HCEC 1CT (cell line): ENCODE data around the gene PIK3R6.

ENCODE experiments used
- DNase-seq: peaks from one replicate; pipeline ENCODE4 v3.0.0-alpha.2; 2017

PIK3R6 gene

DNA sequence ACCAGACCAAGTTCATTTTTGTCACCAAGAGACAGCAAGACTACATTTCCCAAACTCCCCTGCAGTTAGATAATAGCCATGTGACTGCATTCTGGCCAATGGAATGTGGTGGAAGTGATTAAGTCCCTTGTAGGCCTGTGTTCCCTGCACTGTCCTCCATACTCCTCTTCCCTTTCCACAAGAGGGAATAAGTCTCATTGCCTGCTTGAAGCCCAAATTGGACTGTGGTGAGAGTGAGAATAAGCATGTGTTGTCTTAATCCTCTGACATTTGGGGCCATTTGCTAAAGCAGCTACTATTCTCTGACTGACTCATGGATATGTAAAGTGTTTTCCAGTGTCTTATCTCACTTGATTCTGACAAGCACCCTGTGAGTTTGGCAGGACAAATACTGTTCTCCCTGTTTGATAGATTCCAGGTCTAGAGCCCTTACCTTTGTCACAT is 20.7 kb downstream of the PIK3R6 start:
- DNase-seq, result no peak

GRCh38 chr17:8844229-8845218 is 22.9 kb downstream of the PIK3R6 start:
- no peak for DNase-seq

DNA sequence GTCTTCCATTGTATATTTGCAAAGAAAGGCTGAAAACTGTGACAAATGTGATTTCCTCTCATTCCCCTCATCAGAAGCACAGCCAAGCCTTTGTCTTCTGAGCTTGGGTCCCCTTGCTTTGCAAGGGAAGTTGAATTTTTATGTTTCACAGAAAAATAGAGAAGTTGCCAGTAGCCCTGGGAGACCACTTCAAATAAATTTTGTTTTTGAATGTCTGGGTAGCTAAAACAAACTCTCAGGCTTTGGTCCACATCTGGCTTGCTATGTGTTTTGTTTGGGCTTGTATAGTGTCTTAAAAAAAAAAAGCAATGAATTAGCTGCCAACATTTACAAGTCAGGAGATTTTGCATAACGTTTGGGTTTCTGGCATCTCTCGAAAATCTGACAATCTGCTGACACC is 24.1 kb downstream of the PIK3R6 start:
- DNase-seq, result no peak

DNA sequence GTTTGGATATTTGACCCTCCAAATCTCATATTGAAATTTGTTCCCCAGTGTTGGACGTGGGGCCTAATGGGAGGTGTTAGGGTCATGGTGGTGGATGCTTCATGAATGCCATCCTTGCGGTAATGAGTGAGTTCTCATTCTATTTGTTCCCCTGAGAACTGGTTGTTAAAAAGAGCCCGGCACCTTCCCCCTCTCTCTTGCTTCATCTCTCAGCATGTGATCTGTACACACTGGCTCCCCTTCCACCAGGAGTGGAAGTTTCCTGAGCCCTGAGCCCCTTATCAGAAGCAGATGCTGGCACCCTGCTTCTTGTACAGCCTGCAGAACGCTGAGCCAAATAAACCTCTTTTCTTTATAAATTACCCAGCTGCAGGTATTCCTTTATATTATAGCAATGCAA is 25.6 kb downstream of the PIK3R6 start:
- DNase-seq, result no peak

DNA sequence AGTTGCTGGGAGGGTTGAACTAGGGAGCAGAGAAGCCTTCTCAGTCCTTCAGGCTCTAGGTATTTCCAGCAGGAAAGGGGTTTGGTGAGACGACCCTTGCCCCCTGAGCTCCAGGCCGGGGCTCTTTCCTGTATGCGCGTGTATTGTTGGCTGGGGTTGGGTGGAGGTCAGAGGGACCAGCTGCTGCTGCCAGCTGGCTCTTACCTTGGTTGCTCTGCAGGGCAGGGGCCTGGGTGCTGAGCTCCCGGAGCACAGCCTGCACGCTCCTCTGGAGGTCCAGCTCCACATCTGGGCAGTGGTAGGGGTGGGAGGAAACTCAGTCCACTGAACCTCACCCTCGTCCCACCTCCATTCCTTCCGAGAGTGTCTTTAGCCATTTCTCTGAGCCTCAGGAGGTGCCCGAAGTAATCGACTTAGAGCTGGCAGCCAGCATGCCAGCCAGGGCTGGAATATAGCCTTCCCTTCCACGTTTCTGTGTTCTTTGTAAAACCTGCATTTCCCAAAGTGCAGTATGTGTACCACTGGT is 28.0 kb downstream of the PIK3R6 start:
- DNase-seq, result no peak

DNA sequence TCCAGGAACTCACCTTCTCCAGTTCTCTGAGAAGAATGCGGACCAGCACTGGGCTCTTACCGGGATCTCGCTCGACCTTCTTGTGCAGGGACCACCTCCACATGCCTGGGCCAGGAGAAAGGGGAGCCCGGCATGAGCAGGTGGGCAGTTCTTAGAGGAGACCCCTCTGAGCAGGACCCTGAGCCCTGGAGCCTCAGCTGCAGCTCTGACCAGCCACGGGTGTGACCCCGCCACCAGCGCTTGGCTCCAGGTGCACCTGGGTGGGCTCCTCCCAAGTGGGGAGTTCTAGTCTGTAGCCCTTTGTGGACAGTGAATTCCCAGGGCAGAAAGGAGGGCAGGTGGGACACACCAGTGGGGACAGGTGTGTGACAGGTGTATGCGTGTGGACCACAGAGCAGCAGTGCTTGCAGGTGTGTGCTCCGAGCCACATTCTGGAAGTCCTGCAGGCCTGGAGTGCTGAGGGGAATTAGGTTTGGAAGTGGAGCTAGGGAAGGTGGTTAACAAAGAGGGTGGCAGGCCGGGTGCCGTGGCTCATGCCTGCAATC is 28.9 kb downstream of the PIK3R6 start:
- DNase-seq, result no peak

- DNase-seq, result no peak
Observed at GRCh38 chr17:8837563-8838075, 29.9 kb downstream of the PIK3R6 start.

GRCh38 chr17:8836821-8837562 is 30.5 kb downstream of the PIK3R6 start:
- DNase-seq, result no peak

DNA sequence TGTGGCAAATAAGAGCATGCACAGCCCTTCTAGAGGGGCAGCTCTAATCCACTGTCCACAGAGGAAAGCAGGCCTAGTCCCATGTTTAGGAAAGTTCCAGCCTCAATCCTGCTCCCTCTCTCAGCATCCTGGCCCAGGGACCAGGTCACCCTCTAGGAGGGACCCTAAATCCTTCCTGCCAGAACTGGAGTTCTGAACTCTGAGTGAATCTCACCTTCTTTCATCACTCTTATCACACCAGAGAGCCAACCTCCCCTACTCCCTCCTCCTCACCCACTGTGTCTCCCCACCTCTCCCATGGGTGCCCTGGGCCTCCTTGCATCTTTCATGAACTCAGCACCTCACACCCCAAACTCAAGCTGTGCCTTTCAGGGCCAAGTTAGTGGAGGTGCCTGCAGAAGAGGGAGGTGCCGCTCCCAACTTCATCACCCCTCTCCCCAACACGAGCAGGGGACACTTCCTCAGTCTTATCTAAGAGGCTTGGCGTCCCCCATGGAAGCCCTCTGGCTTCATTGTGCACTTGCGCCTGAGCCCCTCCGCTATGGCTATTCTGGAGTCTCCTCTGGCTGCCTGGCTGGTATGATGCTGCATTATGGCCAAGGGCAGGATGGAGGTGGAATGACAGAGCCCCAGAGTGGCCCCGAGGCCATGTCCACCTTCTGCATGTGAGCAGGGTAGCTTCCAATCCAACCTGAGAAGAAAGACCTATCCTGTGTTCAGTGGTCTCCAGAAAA is 31.7 kb downstream of the PIK3R6 start:
- DNase-seq, result no peak

DNA sequence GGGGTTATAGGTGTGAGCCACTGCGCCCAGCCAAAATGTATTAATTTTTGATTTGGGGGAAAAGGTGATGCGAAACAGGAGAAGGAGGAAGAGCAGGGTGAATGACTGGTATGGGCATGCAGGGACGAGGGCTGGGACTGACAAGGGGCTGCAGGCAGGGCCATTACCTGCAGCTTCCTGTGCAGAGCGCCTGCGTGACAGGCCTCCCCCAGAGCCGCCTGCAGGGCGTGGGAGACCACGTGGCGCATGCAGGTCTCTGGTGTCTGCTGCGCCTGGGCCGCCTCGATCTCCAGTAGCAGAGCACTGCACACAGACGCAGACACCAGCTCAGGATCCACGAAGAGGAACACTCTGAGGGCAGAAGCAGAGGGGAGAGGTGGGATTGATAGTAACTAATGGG is 32.4 kb downstream of the PIK3R6 start:
- DNase-seq, result no peak

- DNase-seq, result no peak
Observed at GRCh38 chr17:8832711-8833352, 34.6 kb downstream of the PIK3R6 start.

- DNase-seq, result no peak
Observed at GRCh38 chr17:8831234-8831849, 36.1 kb downstream of the PIK3R6 start.

DNA sequence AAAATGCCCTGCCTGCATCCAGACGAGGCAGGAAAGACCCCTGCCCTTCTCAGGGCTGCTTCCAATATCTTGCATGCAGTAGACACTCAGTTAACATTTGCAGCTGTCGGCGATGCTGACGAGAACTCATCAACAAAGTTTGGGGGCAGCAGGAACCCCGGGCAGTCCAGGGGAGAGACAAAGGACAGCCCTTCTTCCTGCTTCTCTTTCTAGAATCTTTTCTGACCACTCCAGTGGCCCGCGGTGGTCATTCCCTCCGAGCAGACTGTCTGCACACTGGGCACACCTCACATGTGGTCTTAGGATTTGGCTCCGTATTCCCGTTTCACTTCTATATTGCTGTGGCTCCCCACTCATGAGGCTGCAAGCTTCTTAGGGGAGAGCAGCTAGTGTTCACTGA is 37.3 kb downstream of the PIK3R6 start:
- DNase-seq, result no peak

- no peak for DNase-seq
Observed at GRCh38 chr17:8829036-8829941, 38.2 kb downstream of the PIK3R6 start.

DNA sequence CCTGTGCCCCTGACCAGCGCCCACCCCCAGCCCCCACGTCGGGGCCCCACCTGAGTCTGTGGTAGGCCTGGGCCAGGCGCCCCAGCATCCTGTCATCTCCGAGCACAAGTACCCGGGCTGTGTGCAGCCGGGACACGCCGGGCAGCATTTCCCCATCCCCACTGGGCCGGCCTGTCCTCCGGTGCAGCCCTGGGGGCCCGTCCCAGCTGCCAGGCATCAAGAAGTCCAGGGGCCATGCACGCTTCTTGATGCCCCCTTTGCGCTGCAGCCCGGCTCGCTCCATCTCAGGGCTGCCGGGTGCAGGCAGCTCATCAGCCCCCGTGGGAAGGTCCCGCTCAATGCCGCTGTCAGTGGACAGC is 39.0 kb downstream of the PIK3R6 start:
- DNase-seq, result no peak

- DNase-seq, result no peak
Observed at GRCh38 chr17:8826808-8827435, 40.6 kb downstream of the PIK3R6 start.

- no peak for DNase-seq
Observed at GRCh38 chr17:8825802-8826201, 41.7 kb downstream of the PIK3R6 start.

DNA sequence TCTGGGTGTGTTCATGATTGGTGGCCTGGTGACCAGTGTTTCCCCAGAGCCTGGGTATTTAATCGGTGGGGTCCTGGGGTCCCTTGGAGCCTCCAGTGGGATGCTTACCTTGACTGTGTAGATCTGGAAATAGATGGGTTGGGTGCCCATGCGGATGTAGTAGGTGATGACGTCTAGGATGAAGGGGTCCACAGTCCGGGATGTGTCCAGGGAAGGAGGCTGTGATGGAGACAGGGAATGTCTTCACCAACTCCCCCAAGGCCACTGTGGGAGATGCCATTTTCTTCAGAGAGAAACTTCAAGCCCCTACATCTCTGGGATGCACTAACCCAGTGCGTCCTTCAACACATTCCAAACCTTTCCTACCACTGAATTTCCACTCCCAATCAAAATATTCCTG is 44.2 kb downstream of the PIK3R6 start:
- no peak for DNase-seq

DNA sequence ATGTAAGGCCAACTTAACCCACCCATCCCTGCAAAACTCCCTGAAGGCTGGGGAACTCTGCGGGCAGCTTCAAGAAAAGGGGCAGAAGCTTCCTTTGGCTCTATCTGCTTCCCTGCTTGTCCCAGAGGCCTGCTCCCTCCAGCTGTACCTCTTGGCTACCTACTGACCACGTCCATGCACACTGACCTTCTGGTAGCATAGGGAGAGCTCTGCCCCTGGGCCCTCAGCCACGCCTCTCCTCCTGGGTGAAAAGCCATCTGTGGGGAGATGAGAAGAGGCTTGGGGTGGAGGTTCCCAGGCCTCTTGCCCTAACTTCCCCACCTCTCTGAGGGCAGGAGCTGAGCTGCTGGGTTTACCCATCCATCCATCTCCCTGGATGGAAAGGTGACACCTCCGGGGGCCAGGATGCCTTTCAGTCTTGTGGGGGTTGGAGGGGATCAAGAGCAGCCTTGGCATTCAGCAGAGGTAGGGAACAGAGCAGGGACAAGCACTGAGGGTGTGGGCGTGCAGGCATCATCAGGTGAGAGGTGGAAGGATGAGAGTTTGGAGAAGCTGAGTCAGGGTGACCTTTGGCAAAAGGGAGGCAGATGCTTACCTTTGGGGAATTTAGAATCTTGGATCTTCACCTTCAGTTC is 45.0 kb downstream of the PIK3R6 start:
- DNase-seq, result no peak
